ENCODE measurements around the gene ZNG1A.
A peak's percentile ranks its signal among the peaks of the same experiment; 100 is the strongest.
"Not testable (repeated sequence)": the region's sequence is repeated elsewhere in the genome, so short reads cannot be mapped to it uniquely, and the experiment has no call there.

ZNG1A gene

DNA sequence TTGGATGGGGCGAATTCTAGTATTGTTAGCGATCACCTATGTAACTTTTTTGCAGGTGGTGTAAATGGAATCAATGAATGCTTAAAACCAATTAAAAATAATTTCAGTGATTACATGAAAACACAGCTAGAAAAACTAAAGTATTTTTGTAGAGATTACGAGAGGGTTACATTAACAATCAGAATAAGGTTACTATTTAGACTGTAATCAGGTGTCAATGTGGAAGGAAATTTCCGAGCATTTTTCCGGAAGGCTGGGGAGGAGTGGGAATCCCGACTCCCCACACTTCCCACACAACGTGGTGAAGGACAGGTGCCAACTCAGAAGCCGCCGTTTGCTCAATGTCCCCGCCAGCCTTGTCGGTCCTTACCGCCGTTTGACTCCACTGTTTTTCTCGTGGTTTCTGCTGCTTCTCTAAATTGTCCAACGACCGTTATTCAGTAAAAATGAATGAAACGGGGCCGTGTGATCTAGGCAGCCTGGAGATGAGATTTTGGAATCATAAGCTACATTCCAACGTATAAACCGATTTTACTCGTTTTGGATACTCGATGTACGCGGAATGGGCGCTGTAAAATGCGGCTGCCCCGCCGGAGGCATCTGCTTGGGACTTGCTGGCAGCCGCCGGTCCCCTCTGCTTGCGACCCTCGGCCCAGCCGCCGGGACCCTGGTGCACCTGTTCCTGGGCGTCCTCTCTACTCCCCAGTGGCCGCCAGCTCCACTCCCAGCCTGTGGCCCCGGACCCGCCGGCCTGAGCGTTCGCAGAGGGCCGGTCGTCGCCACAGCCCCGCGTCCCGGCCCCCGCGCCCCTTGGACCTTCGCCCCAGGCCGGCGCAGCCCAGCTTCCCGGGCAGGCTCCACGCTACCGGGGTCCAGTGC is 66.0 kb downstream of the ZNG1A start:
- H3K9me3 ChIP-seq (ENCODE audit: control extremely low read depth in 1 of 5, control insufficient read depth in 4 of 5, insufficient read depth in 2 of 5, low read depth in 1 of 5, low read length in 4 of 5); CTCF ChIA-PET; H3K36me3 ChIP-seq (ENCODE audit: control insufficient read depth in 4 of 4, insufficient read depth in 4 of 4, low read length in 3 of 4); H3K27ac ChIP-seq (ENCODE audit: insufficient read depth in 1 of 2, low read depth in 1 of 2, low read length in 2 of 2, poor library complexity in 1 of 2, severe bottlenecking in 2 of 2); POLR2A ChIA-PET: not testable (repeated sequence)
- DNase-seq = peak in 2 of 3 donors; percentile 36 to 42
- WGBS (ENCODE audit: insufficient coverage) = 4% methylated on average over 10 of the region's 55 CpGs
- Histone ChIP-seq H3K27me3 (replicated peaks in 2 of 5; ENCODE audit: control insufficient read depth in 4 of 5, insufficient read depth in 5 of 5, low read length in 4 of 5) (peaks cover 0 to 54% (median 13%) of the 10 kb centered on the region in 5 experiments), H3K4me1 (ENCODE audit: control extremely low read depth in 1 of 4, control insufficient read depth in 4 of 4, insufficient read depth in 4 of 4, low read length in 3 of 4) (peaks cover 0 to 23% (median 17%) of the 10 kb centered on the region in 4 experiments), H3K4me3 (ENCODE audit: control insufficient read depth in 1 of 7, extremely low read depth in 1 of 7, insufficient read depth in 4 of 7, low read depth in 2 of 7, low read length in 6 of 7) (peak overlapping the region in 2 of 7 experiments; percentile 37 to 59)

DNA sequence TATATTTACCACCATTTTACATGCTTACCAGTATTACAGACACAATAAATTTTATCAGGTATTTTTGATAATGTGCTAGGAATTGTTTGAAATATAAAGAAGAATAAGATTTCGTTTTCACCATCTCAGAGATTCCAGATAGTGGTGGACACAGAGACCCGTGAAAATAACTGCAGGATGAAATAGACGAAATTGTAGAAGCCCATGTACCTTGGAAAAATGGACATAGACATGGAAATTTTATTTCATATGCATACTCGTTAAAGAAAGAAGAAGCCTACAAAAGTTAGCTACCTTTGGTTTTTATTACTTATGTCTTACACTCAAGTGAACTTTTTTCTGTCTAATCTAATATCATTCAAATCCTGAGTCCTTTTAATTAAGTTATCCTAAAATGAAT is 68.2 kb downstream of the ZNG1A start:
- no CpG with 5 or more reads among the region's 4 CpGs for WGBS (ENCODE audit: insufficient coverage)
- H3K4me3 ChIP-seq (ENCODE audit: control insufficient read depth in 1 of 7, extremely low read depth in 1 of 7, insufficient read depth in 4 of 7, low read depth in 2 of 7, low read length in 6 of 7); H3K27ac ChIP-seq (ENCODE audit: insufficient read depth in 1 of 2, low read depth in 1 of 2, low read length in 2 of 2, poor library complexity in 1 of 2, severe bottlenecking in 2 of 2); POLR2A ChIA-PET; CTCF ChIA-PET; DNase-seq; H3K36me3 ChIP-seq (ENCODE audit: control insufficient read depth in 4 of 4, insufficient read depth in 4 of 4, low read length in 3 of 4); H3K9me3 ChIP-seq (ENCODE audit: control extremely low read depth in 1 of 5, control insufficient read depth in 4 of 5, insufficient read depth in 2 of 5, low read depth in 1 of 5, low read length in 4 of 5): not testable (repeated sequence)
- Histone ChIP-seq H3K4me1 (ENCODE audit: control extremely low read depth in 1 of 4, control insufficient read depth in 4 of 4, insufficient read depth in 4 of 4, low read length in 3 of 4) (peaks cover 0 to 19% (median 16%) of the 10 kb centered on the region in 4 experiments), H3K27me3 (replicated peaks in 2 of 5; ENCODE audit: control insufficient read depth in 4 of 5, insufficient read depth in 5 of 5, low read length in 4 of 5) (peaks cover 0 to 58% (median 13%) of the 10 kb centered on the region in 5 experiments)

GRCh38 chr9:109540-109939 is 69.3 kb downstream of the ZNG1A start:
- WGBS (ENCODE audit: insufficient coverage) = no CpG with 5 or more reads among the region's 8 CpGs
- CTCF ChIA-PET; H3K27ac ChIP-seq (ENCODE audit: insufficient read depth in 1 of 2, low read depth in 1 of 2, low read length in 2 of 2, poor library complexity in 1 of 2, severe bottlenecking in 2 of 2); H3K4me3 ChIP-seq (ENCODE audit: control insufficient read depth in 1 of 7, extremely low read depth in 1 of 7, insufficient read depth in 4 of 7, low read depth in 2 of 7, low read length in 6 of 7); POLR2A ChIA-PET; DNase-seq; H3K9me3 ChIP-seq (ENCODE audit: control extremely low read depth in 1 of 5, control insufficient read depth in 4 of 5, insufficient read depth in 2 of 5, low read depth in 1 of 5, low read length in 4 of 5); H3K36me3 ChIP-seq (ENCODE audit: control insufficient read depth in 4 of 4, insufficient read depth in 4 of 4, low read length in 3 of 4): not testable (repeated sequence)
- peaks cover 0 to 52% (median 9%) of the 10 kb centered on the region in 5 experiments for H3K27me3 ChIP-seq (replicated peaks in 2 of 5; ENCODE audit: control insufficient read depth in 4 of 5, insufficient read depth in 5 of 5, low read length in 4 of 5)
- H3K4me1 ChIP-seq (ENCODE audit: control extremely low read depth in 1 of 4, control insufficient read depth in 4 of 4, insufficient read depth in 4 of 4, low read length in 3 of 4) = peaks cover 0 to 14% (median 13%) of the 10 kb centered on the region in 4 experiments

DNA sequence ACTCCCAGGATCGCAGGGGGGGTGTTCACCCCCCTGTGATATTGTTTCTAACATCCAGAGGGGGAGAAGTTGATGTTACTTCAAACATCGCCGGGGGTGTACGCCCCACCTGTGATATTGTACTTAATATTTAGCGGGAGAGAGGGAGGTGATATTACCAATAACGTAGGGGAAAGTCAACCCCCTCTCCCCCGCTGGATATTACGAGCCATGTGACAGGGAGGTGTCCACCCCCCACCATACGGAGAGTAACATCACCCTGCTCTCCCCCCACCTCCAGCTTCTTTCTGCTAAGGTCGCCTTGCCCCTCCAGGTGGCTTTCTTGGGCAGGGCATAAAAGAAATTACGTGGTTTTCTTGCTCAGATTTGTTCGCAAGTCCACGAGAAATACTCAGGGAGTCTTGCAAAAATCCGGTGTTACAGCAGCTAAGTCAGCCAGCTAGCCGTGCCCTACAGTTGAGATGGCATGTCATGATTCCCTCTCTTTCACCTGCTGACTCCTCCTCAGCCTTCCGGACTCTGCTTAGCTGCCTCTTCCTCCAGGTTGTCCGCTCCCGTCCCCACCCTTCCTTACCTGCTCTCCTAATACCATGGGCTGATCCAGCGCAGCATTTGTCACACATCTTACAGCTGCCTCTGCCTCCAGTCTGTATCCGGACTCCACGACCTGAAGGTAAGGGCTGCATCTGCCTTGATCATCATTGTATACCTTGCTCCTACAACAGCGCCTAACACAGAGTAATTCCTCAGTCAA is 69.9 kb downstream of the ZNG1A start:
- CTCF ChIA-PET; H3K27ac ChIP-seq (ENCODE audit: insufficient read depth in 1 of 2, low read depth in 1 of 2, low read length in 2 of 2, poor library complexity in 1 of 2, severe bottlenecking in 2 of 2); H3K4me3 ChIP-seq (ENCODE audit: control insufficient read depth in 1 of 7, extremely low read depth in 1 of 7, insufficient read depth in 4 of 7, low read depth in 2 of 7, low read length in 6 of 7); H3K36me3 ChIP-seq (ENCODE audit: control insufficient read depth in 4 of 4, insufficient read depth in 4 of 4, low read length in 3 of 4); H3K4me1 ChIP-seq (ENCODE audit: control extremely low read depth in 1 of 4, control insufficient read depth in 4 of 4, insufficient read depth in 4 of 4, low read length in 3 of 4); DNase-seq; POLR2A ChIA-PET; H3K9me3 ChIP-seq (ENCODE audit: control extremely low read depth in 1 of 5, control insufficient read depth in 4 of 5, insufficient read depth in 2 of 5, low read depth in 1 of 5, low read length in 4 of 5): not testable (repeated sequence)
- 9% methylated on average over 7 of the region's 22 CpGs for whole genome bisulfite sequencing (ENCODE audit: insufficient coverage)
- H3K27me3 ChIP-seq (replicated peaks in 2 of 5; ENCODE audit: control insufficient read depth in 4 of 5, insufficient read depth in 5 of 5, low read length in 4 of 5) = peaks cover 0 to 47% (median 5%) of the 10 kb centered on the region in 5 experiments

DNA sequence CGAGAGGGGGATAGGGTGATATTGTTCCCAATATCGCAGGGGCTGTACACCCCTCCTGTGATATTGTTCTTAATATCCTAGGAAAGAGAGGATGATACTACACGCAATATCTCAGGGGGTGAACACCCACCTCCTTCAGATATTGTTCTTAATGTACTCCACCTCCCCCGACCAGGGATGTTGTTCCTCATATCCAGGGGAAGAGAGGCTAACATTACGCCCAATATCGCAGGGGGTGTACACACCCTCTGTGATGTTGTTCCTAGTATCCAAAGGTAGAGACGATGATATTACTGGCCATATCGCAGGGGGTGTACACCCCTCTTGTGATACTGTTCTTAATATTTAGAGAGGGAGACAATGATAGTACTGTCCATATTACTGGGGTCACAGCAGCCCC is 72.9 kb downstream of the ZNG1A start:
- POLR2A ChIA-PET; CTCF ChIA-PET; H3K4me3 ChIP-seq (ENCODE audit: control insufficient read depth in 1 of 7, extremely low read depth in 1 of 7, insufficient read depth in 4 of 7, low read depth in 2 of 7, low read length in 6 of 7); H3K4me1 ChIP-seq (ENCODE audit: control extremely low read depth in 1 of 4, control insufficient read depth in 4 of 4, insufficient read depth in 4 of 4, low read length in 3 of 4); H3K9me3 ChIP-seq (ENCODE audit: control extremely low read depth in 1 of 5, control insufficient read depth in 4 of 5, insufficient read depth in 2 of 5, low read depth in 1 of 5, low read length in 4 of 5); DNase-seq; H3K27ac ChIP-seq (ENCODE audit: insufficient read depth in 1 of 2, low read depth in 1 of 2, low read length in 2 of 2, poor library complexity in 1 of 2, severe bottlenecking in 2 of 2); H3K36me3 ChIP-seq (ENCODE audit: control insufficient read depth in 4 of 4, insufficient read depth in 4 of 4, low read length in 3 of 4): not testable (repeated sequence)
- H3K27me3 ChIP-seq (replicated peaks in 2 of 5; ENCODE audit: control insufficient read depth in 4 of 5, insufficient read depth in 5 of 5, low read length in 4 of 5) = peaks cover 0 to 29% (median 2%) of the 10 kb centered on the region in 5 experiments
- 89% methylated on average over 3 of the region's 8 CpGs for WGBS (ENCODE audit: insufficient coverage)

DNA sequence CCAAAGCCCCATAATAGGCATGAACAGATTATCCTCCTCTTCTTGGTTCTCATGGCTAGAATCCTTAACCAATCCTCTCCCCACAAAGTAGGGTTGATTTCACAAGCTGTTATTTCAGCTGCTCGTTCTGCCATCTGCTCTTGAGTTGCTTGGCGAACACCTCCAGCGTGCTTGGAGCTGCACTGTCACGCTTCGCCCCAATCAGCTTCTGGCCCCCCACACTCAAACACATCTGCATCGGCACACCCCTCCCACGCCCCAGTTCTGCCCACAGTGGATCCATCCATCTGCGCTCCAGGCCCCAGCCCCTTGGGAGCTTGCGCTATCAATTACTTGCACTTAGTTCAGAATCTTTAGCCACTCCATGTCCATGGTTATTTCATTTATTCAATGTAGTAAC is 78.4 kb downstream of the ZNG1A start:
- H3K4me3 ChIP-seq (ENCODE audit: control insufficient read depth in 1 of 7, extremely low read depth in 1 of 7, insufficient read depth in 4 of 7, low read depth in 2 of 7, low read length in 6 of 7); POLR2A ChIA-PET; H3K9me3 ChIP-seq (ENCODE audit: control extremely low read depth in 1 of 5, control insufficient read depth in 4 of 5, insufficient read depth in 2 of 5, low read depth in 1 of 5, low read length in 4 of 5); DNase-seq; H3K36me3 ChIP-seq (ENCODE audit: control insufficient read depth in 4 of 4, insufficient read depth in 4 of 4, low read length in 3 of 4); H3K27me3 ChIP-seq (replicated peaks in 2 of 5; ENCODE audit: control insufficient read depth in 4 of 5, insufficient read depth in 5 of 5, low read length in 4 of 5); H3K27ac ChIP-seq (ENCODE audit: insufficient read depth in 1 of 2, low read depth in 1 of 2, low read length in 2 of 2, poor library complexity in 1 of 2, severe bottlenecking in 2 of 2); H3K4me1 ChIP-seq (ENCODE audit: control extremely low read depth in 1 of 4, control insufficient read depth in 4 of 4, insufficient read depth in 4 of 4, low read length in 3 of 4); CTCF ChIA-PET: not testable (repeated sequence)
- 100% methylated on average over 2 of the region's 9 CpGs for WGBS (ENCODE audit: insufficient coverage)

GRCh38 chr9:99867-100266 is 79.0 kb downstream of the ZNG1A start:
- POLR2A ChIA-PET; H3K36me3 ChIP-seq (ENCODE audit: control insufficient read depth in 4 of 4, insufficient read depth in 4 of 4, low read length in 3 of 4): not testable (repeated sequence)
- WGBS (ENCODE audit: insufficient coverage) = 100% methylated on average over 3 of the region's 6 CpGs

More at GRCh38 chr9:99867-100266, 79.0 kb downstream of the ZNG1A start:
- H3K27me3 ChIP-seq (replicated peaks in 2 of 5; ENCODE audit: control insufficient read depth in 4 of 5, insufficient read depth in 5 of 5, low read length in 4 of 5); H3K4me1 ChIP-seq (ENCODE audit: control extremely low read depth in 1 of 4, control insufficient read depth in 4 of 4, insufficient read depth in 4 of 4, low read length in 3 of 4); H3K9me3 ChIP-seq (ENCODE audit: control extremely low read depth in 1 of 5, control insufficient read depth in 4 of 5, insufficient read depth in 2 of 5, low read depth in 1 of 5, low read length in 4 of 5); H3K4me3 ChIP-seq (ENCODE audit: control insufficient read depth in 1 of 7, extremely low read depth in 1 of 7, insufficient read depth in 4 of 7, low read depth in 2 of 7, low read length in 6 of 7); H3K27ac ChIP-seq (ENCODE audit: insufficient read depth in 1 of 2, low read depth in 1 of 2, low read length in 2 of 2, poor library complexity in 1 of 2, severe bottlenecking in 2 of 2); DNase-seq; CTCF ChIA-PET: not testable (repeated sequence)

Data from common myeloid progenitor, CD34-positive (primary cell).